ENCODE data around the gene SUPT20H. TPM values are rescaled to one million over a fixed set of nuclear protein-coding genes. Genes with fewer than 3 reads are reported as not detected.

SUPT20H gene
- polyA plus RNA-seq, 1 experiment, result 33.4 TPM

GRCh38 chr13:37023871-37024270 lies 35.6 kb downstream of the SUPT20H start:
- peaks cover 8% of the 10 kb centered on the region for H3K36me3 ChIP-seq (ENCODE audit: control insufficient read depth, insufficient read depth, low read length)
- TF ChIP-seq CTCF (IDR thresholded peaks at IDR 0.05; ENCODE audit: insufficient read depth, low read depth, low read length), result no peak
- no peaks in the 10 kb centered on the region for H3K27me3 ChIP-seq (ENCODE audit: control insufficient read depth, insufficient read depth, low read length)
- ChIA-PET POLR2A (no interaction called here), CTCF (no interaction called here)
- no peak for DNase-seq (ENCODE audit: low read depth)
- no peak overlapping the region for H3K4me3 ChIP-seq (ENCODE audit: low read depth, low read length)

DNA sequence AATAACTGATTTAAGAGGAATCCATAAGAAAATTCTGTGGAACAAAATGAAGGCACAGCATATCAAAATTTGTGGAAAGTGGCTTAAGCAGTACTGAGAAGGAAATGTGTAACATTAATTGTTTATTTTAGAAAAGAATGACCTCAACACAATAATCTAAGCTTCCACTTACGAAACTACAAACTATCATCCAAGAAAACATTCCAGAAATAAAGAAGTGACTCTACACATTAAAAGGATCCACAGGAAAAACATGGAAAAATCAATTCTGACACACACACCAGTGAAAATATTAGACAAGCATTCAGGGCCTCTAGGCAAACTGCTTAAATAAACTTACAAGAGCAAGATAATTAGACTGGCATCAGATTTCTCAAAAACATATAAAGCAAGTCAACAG lies 44.9 kb downstream of the SUPT20H start:
- POLR2A ChIA-PET, result no interaction called here
- CTCF ChIA-PET, result no interaction called here
- H3K27me3 ChIP-seq (ENCODE audit: control insufficient read depth, insufficient read depth, low read length), result no peaks in the 10 kb centered on the region
- peak; percentile 35 for DNase-seq (ENCODE audit: low read depth)
- H3K4me3 ChIP-seq (ENCODE audit: low read depth, low read length), result no peak overlapping the region
- TF ChIP-seq CTCF (IDR thresholded peaks at IDR 0.05; ENCODE audit: insufficient read depth, low read depth, low read length), result no peak
- H3K36me3 ChIP-seq (ENCODE audit: control insufficient read depth, insufficient read depth, low read length), result peaks cover 2% of the 10 kb centered on the region

GRCh38 chr13:37011788-37012187 lies 47.7 kb downstream of the SUPT20H start:
- POLR2A ChIA-PET, result interaction anchor here (0.7 kb wide), 1 partner anchor 703 kb away, joined by 3 read pairs; no protein-coding TSS in a partner anchor
- H3K4me3 ChIP-seq (ENCODE audit: low read depth, low read length), result no peak overlapping the region
- TF ChIP-seq CTCF (IDR thresholded peaks at IDR 0.05; ENCODE audit: insufficient read depth, low read depth, low read length), result no peak
- H3K36me3 ChIP-seq (ENCODE audit: control insufficient read depth, insufficient read depth, low read length), result peaks cover 4% of the 10 kb centered on the region
- CTCF ChIA-PET, result interaction anchor here (1.1 to 2.6 kb wide), 2 partner anchors 11 to 164 kb away, joined by 3 to 13 read pairs; partner anchors contain the start of gene EXOSC8
- DNase-seq (ENCODE audit: low read depth), result no peak
- no peaks in the 10 kb centered on the region for H3K27me3 ChIP-seq (ENCODE audit: control insufficient read depth, insufficient read depth, low read length)

DNA sequence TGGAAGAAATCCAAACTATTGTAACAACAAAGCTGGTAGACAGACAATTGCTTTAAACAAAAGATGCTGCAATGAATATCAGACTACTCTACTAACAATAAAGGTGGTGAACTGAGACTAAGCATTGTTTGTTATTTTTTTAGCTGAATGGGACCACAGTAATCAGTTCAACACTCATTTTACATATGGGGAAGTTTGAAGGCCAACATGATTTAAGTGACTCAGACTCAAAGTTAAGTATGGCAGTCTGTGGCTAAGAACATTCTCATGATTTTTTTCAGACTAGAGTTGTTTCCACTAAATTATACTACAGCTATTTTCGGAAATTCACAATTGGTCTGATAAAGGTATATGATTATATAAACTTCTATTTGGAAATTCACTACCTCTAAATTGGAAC lies 48.5 kb downstream of the SUPT20H start:
- no peak for DNase-seq (ENCODE audit: low read depth)
- ChIA-PET POLR2A (interaction anchor here (0.7 kb wide), 1 partner anchor 702 kb away, joined by 3 read pairs; no protein-coding TSS in a partner anchor), CTCF (interaction anchor here (1.1 kb wide), 1 partner anchor 163 kb away, joined by 3 read pairs; no protein-coding TSS in a partner anchor)
- TF ChIP-seq CTCF (IDR thresholded peaks at IDR 0.05; ENCODE audit: insufficient read depth, low read depth, low read length), result no peak
- Histone ChIP-seq H3K27me3 (ENCODE audit: control insufficient read depth, insufficient read depth, low read length) (no peaks in the 10 kb centered on the region), H3K4me3 (ENCODE audit: low read depth, low read length) (no peak overlapping the region), H3K36me3 (ENCODE audit: control insufficient read depth, insufficient read depth, low read length) (peaks cover 4% of the 10 kb centered on the region)

GRCh38 chr13:37010424-37010823 lies 49.1 kb downstream of the SUPT20H start:
- no peak overlapping the region for H3K4me3 ChIP-seq (ENCODE audit: low read depth, low read length)
- TF ChIP-seq CTCF (IDR thresholded peaks at IDR 0.05; ENCODE audit: insufficient read depth, low read depth, low read length), result no peak
- POLR2A ChIA-PET, result no interaction called here
- CTCF ChIA-PET, result no interaction called here
- DNase-seq (ENCODE audit: low read depth), result no peak
- no peaks in the 10 kb centered on the region for H3K27me3 ChIP-seq (ENCODE audit: control insufficient read depth, insufficient read depth, low read length)
- peaks cover 4% of the 10 kb centered on the region for H3K36me3 ChIP-seq (ENCODE audit: control insufficient read depth, insufficient read depth, low read length)
